GM10266 (cell line): ENCODE results near the gene EGFR.

ENCODE experiments used
- DNase-seq: peaks from one replicate; pipeline ENCODE4 v3.0.0; 2012; ENCODE audit errors: extremely low spot score
- CTCF ChIP-seq: IDR thresholded peaks from 2 replicates; pipeline ENCODE4 v1.5.1; 2012; ENCODE audit warnings: mild to moderate bottlenecking, low read depth; ENCODE audit not compliant: control insufficient read depth, insufficient read depth; ENCODE audit errors: missing control alignments

The EGFR gene

GRCh38 chr7:55142919-55143600 lies 124.2 kb downstream of the EGFR start:
- DNase-seq: no peak
- TF ChIP-seq CTCF: no peak

GRCh38 chr7:55144333-55145317 lies 125.8 kb downstream of the EGFR start:
- DNase-seq: no peak
- TF ChIP-seq CTCF: peak; percentile 16

- TF ChIP-seq CTCF: no peak
- no peak for DNase-seq
These were observed 126.8 kb downstream of the EGFR start for GRCh38 chr7:55145606-55146005.

- no peak for TF ChIP-seq CTCF
- no peak for DNase-seq
These were observed 128.3 kb downstream of the EGFR start for GRCh38 chr7:55147101-55147500.

- TF ChIP-seq CTCF: no peak
- no peak for DNase-seq
These were observed 128.9 kb downstream of the EGFR start for GRCh38 chr7:55147736-55148135.

- DNase-seq: no peak
- TF ChIP-seq CTCF: no peak
These were observed 129.8 kb downstream of the EGFR start for GRCh38 chr7:55148571-55148970.

GRCh38 chr7:55149001-55149400 lies 130.2 kb downstream of the EGFR start:
- no peak for DNase-seq

More at GRCh38 chr7:55149001-55149400, 130.2 kb downstream of the EGFR start:
- TF ChIP-seq CTCF: no peak
